Loucy (cell line): ENCODE data around the gene PRXL2B.

ENCODE experiments used
- EZH2phosphoT487 ChIP-seq: fragments of 200-600 bp; IDR thresholded peaks from 2 replicates; pipeline ENCODE4 v1.6.1; 2018; ENCODE audit warnings: antibody characterized with exemption, mild to moderate bottlenecking, moderate library complexity, borderline replicate concordance
- TF ChIP-seq, protein P1 (sequence below): fragments of 200-600 bp; sonication (generic); conservative IDR thresholded peaks from 2 replicates; pipeline ENCODE4 v1.5.1; 2014; ENCODE audit warnings: mild to moderate bottlenecking, antibody characterized with exemption, low read length

DNA sequence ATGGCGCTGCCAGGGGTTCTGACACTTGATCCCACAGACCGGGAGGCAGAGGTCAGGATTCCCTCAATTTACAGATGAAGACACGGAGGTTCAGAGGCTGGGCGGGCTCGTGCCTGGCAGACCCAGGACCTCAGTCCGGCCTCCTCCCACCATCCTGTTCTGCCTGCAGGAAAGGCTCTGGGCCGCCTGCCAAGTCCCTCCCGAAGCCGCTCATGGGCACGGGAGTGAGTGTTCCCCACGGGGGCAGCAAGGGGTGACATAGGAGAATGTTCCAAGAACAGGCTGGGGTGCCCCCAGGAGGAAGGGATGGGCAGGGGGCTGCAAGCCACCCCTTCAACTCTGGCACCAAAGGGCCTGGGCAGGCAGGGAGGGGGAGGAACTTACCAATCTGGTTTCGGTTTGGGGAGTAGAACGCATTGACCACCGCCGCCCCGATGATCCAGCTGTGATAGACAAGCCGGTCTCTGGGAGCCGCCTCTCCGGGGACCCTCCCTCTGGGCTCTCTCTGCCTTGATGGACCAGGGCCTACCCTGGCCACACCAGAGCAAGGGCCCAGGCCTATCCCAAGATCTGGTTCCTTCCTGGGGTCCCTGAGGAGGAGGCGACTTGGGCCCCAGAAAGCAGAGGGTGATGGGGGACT, 7.5 kb downstream of the PRXL2B start:
- TF ChIP-seq, protein P1, sequence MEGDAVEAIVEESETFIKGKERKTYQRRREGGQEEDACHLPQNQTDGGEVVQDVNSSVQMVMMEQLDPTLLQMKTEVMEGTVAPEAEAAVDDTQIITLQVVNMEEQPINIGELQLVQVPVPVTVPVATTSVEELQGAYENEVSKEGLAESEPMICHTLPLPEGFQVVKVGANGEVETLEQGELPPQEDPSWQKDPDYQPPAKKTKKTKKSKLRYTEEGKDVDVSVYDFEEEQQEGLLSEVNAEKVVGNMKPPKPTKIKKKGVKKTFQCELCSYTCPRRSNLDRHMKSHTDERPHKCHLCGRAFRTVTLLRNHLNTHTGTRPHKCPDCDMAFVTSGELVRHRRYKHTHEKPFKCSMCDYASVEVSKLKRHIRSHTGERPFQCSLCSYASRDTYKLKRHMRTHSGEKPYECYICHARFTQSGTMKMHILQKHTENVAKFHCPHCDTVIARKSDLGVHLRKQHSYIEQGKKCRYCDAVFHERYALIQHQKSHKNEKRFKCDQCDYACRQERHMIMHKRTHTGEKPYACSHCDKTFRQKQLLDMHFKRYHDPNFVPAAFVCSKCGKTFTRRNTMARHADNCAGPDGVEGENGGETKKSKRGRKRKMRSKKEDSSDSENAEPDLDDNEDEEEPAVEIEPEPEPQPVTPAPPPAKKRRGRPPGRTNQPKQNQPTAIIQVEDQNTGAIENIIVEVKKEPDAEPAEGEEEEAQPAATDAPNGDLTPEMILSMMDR: no peak
- TF ChIP-seq EZH2phosphoT487: no peak
